Liver (tissue), 3 donors: ENCODE results near the gene DNAH5.

ENCODE experiments used
- CTCF ChIP-seq: fragments of 150-350 bp; IDR thresholded peaks from 2 replicates; pipeline ENCODE4 v1.5.1; 2017; ENCODE audit warnings: improper control_type of control experiment, low read depth, low read length; ENCODE audit not compliant: missing input control
- EGR1 ChIP-seq, 2 donors: IDR thresholded peaks; 2 replicates each; pipeline ENCODE4 v1.6.1; 2016 to 2018; ENCODE audit warnings: antibody characterized with exemption in 2 of 2, low read depth in 2 of 2
- donor health status: healthy.
- donor health status: healthy.

GRCh38 chr5:13865312-13865711 is 79.2 kb downstream of the DNAH5 start:
- TF ChIP-seq CTCF (no peak), EGR1 (IDR thresholded peaks at IDR 0.05; ENCODE audit: low read depth in 2 of 2) (no peak)
